PC-9 (cell line): ENCODE measurements around the gene PPM1E. TPM values are rescaled to one million over a fixed set of nuclear protein-coding genes. Genes with fewer than 3 reads are reported as not detected.

Experiments
- BruUV-seq: library from RNA; stranded (reverse); fragments of 400-500 nt; replicated peaks from 2 replicates; lab custom pipeline; 2021; lab: Mats Ljungman, UMichigan
- CTCF ChIA-PET: fragments of 300-600 bp; sonication (Branson Sonifier 250); formaldehyde crosslinking; loops from one replicate; lab custom pipeline; 2022; ENCODE audit warnings: antibody characterized with exemption; lab: Charles Lee
- POLR2A ChIA-PET: fragments of 300-600 bp; sonication (Branson Sonifier 250); formaldehyde crosslinking; loops from one replicate; lab custom pipeline; 2022; ENCODE audit warnings: antibody characterized with exemption; ENCODE audit not compliant: unreplicated experiment; lab: Charles Lee
- DNase-seq, 2 experiments: peaks; one replicate each; pipeline versions ENCODE4 v3.0.0 to v3.0.0-alpha.2; 2015 to 2022; ENCODE audit warnings: mixed read lengths in 1 of 2
- H2AFZ ChIP-seq: fragments of 200-600 bp; sonication (generic); 2 replicates; pipeline ENCODE4 v1.8.1; 2017; ENCODE audit warnings: antibody characterized with exemption
- H3F3A ChIP-seq: fragments of 200-600 bp; sonication (generic); 2 replicates; pipeline ENCODE4 v1.8.1; 2017; ENCODE audit warnings: antibody characterized with exemption, mild to moderate bottlenecking, low read depth; ENCODE audit not compliant: insufficient read depth
- H3K27ac ChIP-seq: fragments of 200-600 bp; sonication (generic); 2 replicates; pipeline ENCODE4 v1.6.1; 2016; ENCODE audit warnings: mixed run types
- H3K27me3 ChIP-seq: fragments of 200-600 bp; sonication (generic); 2 replicates; pipeline ENCODE4 v1.6.1; 2016; ENCODE audit warnings: low read depth, mixed run types; ENCODE audit not compliant: insufficient read depth
- H3K36me3 ChIP-seq: fragments of 200-600 bp; sonication (generic); 2 replicates; pipeline ENCODE4 v1.6.1; 2016; ENCODE audit warnings: low read depth, mixed run types
- H3K4me1 ChIP-seq: fragments of 200-600 bp; sonication (generic); replicated peaks from 2 replicates; pipeline ENCODE4 v1.6.1; 2016; ENCODE audit warnings: mixed run types; ENCODE audit not compliant: insufficient read depth
- H3K4me2 ChIP-seq: fragments of 200-600 bp; sonication (generic); 2 replicates; pipeline ENCODE4 v1.6.1; 2017; ENCODE audit warnings: mixed run types
- H3K4me3 ChIP-seq: fragments of 200-600 bp; sonication (generic); 2 replicates; pipeline ENCODE4 v1.6.1; 2016; ENCODE audit warnings: mixed run types
- H3K79me2 ChIP-seq: fragments of 200-600 bp; sonication (generic); 2 replicates; pipeline ENCODE4 v1.6.1; 2017; ENCODE audit warnings: low read depth, mixed run types
- H3K9me2 ChIP-seq: fragments of 200-600 bp; sonication (generic); 2 replicates; pipeline ENCODE4 v1.8.1; 2017; ENCODE audit warnings: mild to moderate bottlenecking; ENCODE audit not compliant: insufficient read depth
- H3K9me3 ChIP-seq: fragments of 200-600 bp; sonication (generic); 2 replicates; pipeline ENCODE4 v1.8.1; 2016; ENCODE audit warnings: low read depth; ENCODE audit not compliant: insufficient read depth
- H4K20me1 ChIP-seq: fragments of 200-600 bp; sonication (generic); 2 replicates; pipeline ENCODE4 v1.8.1; 2017; ENCODE audit not compliant: insufficient read depth
- EZH2 ChIP-seq: fragments of 200-600 bp; sonication (generic); IDR thresholded peaks from 2 replicates; pipeline ENCODE4 v1.8.0; 2017; ENCODE audit warnings: antibody characterized with exemption, low read depth
- intact Hi-C: fragments of 100-400 bp; cut with micrococcal nuclease; formaldehyde crosslinking; loops from one replicate; pipeline ENCODE4 v1.10.0; 2022; ENCODE audit not compliant: unreplicated experiment
- total RNA-seq: library from RNA; stranded (reverse); gene quantifications from 2 replicates; pipeline ENCODE4 v1.2.3, GENCODE V29; 2021
- TF ChIP-seq, protein P1 (sequence below): fragments of 200-600 bp; sonication (generic); conservative IDR thresholded peaks from 2 replicates; pipeline ENCODE4 v1.6.1; 2017; ENCODE audit warnings: mixed run types, antibody characterized with exemption, mild to moderate bottlenecking, moderate library complexity

The PPM1E gene
- total RNA-seq, 1 experiment from 2014 or later, result 0.04 TPM

DNA sequence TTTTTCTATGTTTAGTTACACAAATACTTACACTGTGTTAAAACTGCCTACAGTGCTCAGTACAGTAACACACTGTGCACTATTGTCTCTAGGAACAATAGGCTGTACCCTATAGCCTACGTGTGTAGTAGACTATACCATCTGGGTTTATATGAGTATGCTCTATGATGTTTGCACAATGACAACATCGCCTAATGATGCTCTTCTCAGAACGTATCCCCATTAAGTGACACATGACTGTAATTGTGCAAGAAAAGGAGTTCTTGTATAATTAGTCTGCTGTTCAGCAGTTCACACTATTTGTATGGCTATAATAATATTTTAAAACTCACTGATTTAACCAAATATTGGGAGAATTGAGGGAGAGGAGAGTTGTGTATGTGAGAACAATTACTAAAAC lies 177.3 kb downstream of the PPM1E start:
- H3F3A ChIP-seq, result no peaks in the 10 kb centered on the region
- no peaks in the 10 kb centered on the region for H3K36me3 ChIP-seq
- H3K27ac ChIP-seq, result no peak overlapping the region
- H3K9me3 ChIP-seq, result no peaks in the 10 kb centered on the region
- H2AFZ ChIP-seq, result no peak overlapping the region
- no peaks in the 10 kb centered on the region for H3K27me3 ChIP-seq
- H3K4me2 ChIP-seq, result no peak overlapping the region
- DNase-seq, result peak in 1 of 2 experiments; percentile 32
- intact Hi-C loops, result no loop called here
- no peaks in the 10 kb centered on the region for H3K4me1 ChIP-seq
- no peak overlapping the region for H3K4me3 ChIP-seq
- TF ChIP-seq, protein P1, sequence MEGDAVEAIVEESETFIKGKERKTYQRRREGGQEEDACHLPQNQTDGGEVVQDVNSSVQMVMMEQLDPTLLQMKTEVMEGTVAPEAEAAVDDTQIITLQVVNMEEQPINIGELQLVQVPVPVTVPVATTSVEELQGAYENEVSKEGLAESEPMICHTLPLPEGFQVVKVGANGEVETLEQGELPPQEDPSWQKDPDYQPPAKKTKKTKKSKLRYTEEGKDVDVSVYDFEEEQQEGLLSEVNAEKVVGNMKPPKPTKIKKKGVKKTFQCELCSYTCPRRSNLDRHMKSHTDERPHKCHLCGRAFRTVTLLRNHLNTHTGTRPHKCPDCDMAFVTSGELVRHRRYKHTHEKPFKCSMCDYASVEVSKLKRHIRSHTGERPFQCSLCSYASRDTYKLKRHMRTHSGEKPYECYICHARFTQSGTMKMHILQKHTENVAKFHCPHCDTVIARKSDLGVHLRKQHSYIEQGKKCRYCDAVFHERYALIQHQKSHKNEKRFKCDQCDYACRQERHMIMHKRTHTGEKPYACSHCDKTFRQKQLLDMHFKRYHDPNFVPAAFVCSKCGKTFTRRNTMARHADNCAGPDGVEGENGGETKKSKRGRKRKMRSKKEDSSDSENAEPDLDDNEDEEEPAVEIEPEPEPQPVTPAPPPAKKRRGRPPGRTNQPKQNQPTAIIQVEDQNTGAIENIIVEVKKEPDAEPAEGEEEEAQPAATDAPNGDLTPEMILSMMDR, result no peak
- TF ChIP-seq EZH2, result no peak
- ChIA-PET POLR2A (no interaction called here), CTCF (no interaction called here)
- no TSS peak for BruUV-seq
- H3K79me2 ChIP-seq, result no peaks in the 10 kb centered on the region
- H3K9me2 ChIP-seq, result no peaks in the 10 kb centered on the region
- H4K20me1 ChIP-seq, result no peaks in the 10 kb centered on the region; the same call in 1 of the 2 replicates

DNA sequence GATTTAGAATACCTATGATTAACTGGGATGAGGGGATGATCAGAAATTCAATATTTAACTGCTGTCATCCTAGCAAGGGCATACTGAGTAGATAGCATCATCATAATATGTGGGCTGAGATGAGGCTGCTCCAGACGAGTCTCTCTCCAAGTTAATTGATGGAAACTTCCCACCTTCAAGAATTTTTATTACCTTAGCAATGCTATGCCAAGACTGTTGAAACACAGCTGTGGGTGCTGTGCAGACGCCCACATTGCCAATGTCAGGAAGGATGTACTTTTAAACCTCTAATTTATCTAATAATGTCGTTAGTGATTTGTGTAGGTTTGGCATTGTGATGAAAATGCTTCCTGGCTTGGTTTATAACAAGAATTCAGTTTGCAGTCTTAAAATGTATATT lies 180.6 kb downstream of the PPM1E start:
- TF ChIP-seq EZH2, result no peak
- TF ChIP-seq, protein P1, result no peak
- Histone ChIP-seq H3K4me2 (no peak overlapping the region), H3K9me2 (no peaks in the 10 kb centered on the region), H4K20me1 (no peaks in the 10 kb centered on the region), H3K27ac (no peak overlapping the region), H3K79me2 (no peaks in the 10 kb centered on the region), H3F3A (no peaks in the 10 kb centered on the region), H3K4me3 (no peak overlapping the region), H3K36me3 (no peaks in the 10 kb centered on the region), H3K27me3 (no peaks in the 10 kb centered on the region), H3K9me3 (no peaks in the 10 kb centered on the region), H2AFZ (0 out of 2 replicates have a peak overlapping the region, but pooled peaks have one; percentile 17), H3K4me1 (no peaks in the 10 kb centered on the region)
- CTCF ChIA-PET, result interaction anchor here (0.7 kb wide), 1 partner anchor 417 kb away, joined by 3 read pairs; no protein-coding TSS in a partner anchor
- POLR2A ChIA-PET, result no interaction called here
- BruUV-seq, result no TSS peak
- intact Hi-C loops, result no loop called here
- DNase-seq, result peak in 1 of 2 experiments; percentile 21

- no peaks in the 10 kb centered on the region for H3K4me1 ChIP-seq
- no peaks in the 10 kb centered on the region for H3K79me2 ChIP-seq
- TF ChIP-seq EZH2, result no peak
- BruUV-seq, result no TSS peak
- H3K27ac ChIP-seq, result no peak overlapping the region
- H3F3A ChIP-seq, result no peaks in the 10 kb centered on the region
- no peaks in the 10 kb centered on the region for H3K27me3 ChIP-seq
- H3K9me2 ChIP-seq, result no peaks in the 10 kb centered on the region
- H2AFZ ChIP-seq, result no peak overlapping the region
- H3K9me3 ChIP-seq, result peaks cover 2% of the 10 kb centered on the region
- H3K4me3 ChIP-seq, result no peak overlapping the region
- H3K36me3 ChIP-seq, result no peaks in the 10 kb centered on the region
- no peaks in the 10 kb centered on the region for H4K20me1 ChIP-seq
- intact Hi-C loops, result no loop called here
- no peak overlapping the region for H3K4me2 ChIP-seq
- CTCF ChIA-PET, result no interaction called here
- DNase-seq, result no peak
- POLR2A ChIA-PET, result no interaction called here
These were observed 188.5 kb downstream of the PPM1E start for GRCh38 chr17:58944166-58944565.

- Histone ChIP-seq H2AFZ (no peak overlapping the region), H3K9me2 (no peaks in the 10 kb centered on the region), H3K9me3 (peaks cover 23% of the 10 kb centered on the region), H3K4me2 (no peak overlapping the region), H4K20me1 (no peaks in the 10 kb centered on the region), H3K36me3 (no peaks in the 10 kb centered on the region), H3K4me3 (no peak overlapping the region), H3K79me2 (no peaks in the 10 kb centered on the region), H3K4me1 (no peaks in the 10 kb centered on the region), H3K27me3 (no peaks in the 10 kb centered on the region), H3F3A (no peaks in the 10 kb centered on the region), H3K27ac (no peak overlapping the region)
- no peak for TF ChIP-seq EZH2
- TF ChIP-seq, protein P1, result no peak
- ChIA-PET CTCF (no interaction called here), POLR2A (no interaction called here)
- no peak for DNase-seq
- intact Hi-C loops, result no loop called here
- BruUV-seq, result no TSS peak
These were observed 191.8 kb downstream of the PPM1E start for GRCh38 chr17:58947411-58947810.
